CD14-positive monocyte (primary cell): Measurements from ENCODE around the gene ATP1A2. TPM values are rescaled to one million over a fixed set of nuclear protein-coding genes. Genes with fewer than 3 reads are reported as not detected.
A peak's percentile ranks its signal among the peaks of the same experiment; 100 is the strongest.

Source experiments
- DNase-seq, 3 donors: peaks; one replicate each; pipeline ENCODE4 v3.0.0-alpha.2; 2011 to 2022
- H2AFZ ChIP-seq: 2 replicates; pipeline ENCODE4 v1.6.0; 2012; ENCODE audit warnings: mild to moderate bottlenecking, low read depth, low read length, inconsistent platforms; ENCODE audit not compliant: insufficient read depth, poor library complexity, severe bottlenecking
- H3K27ac ChIP-seq, 2 donors: 1 replicate in 1 of 2; 2 replicates in 1 of 2; pipeline ENCODE4 v1.5.1; 2012 to 2013; ENCODE audit warnings: low read length in 2 of 2, control low read depth in 1 of 2, inconsistent platforms in 1 of 2, low read depth in 1 of 2, mild to moderate bottlenecking in 1 of 2
- H3K27me3 ChIP-seq, 2 donors: one replicate each; pipeline versions ENCODE4 v1.6.0 to v1.6.1; 2011 to 2013; ENCODE audit warnings: low read length in 2 of 2; ENCODE audit not compliant: control insufficient read depth in 2 of 2, insufficient read depth in 2 of 2
- H3K36me3 ChIP-seq, 2 donors: replicated peaks in 1 of 2; 1 replicate in 1 of 2; 2 replicates in 1 of 2; pipeline versions ENCODE4 v1.5.1 to v1.6.1; 2012 to 2013; ENCODE audit warnings: low read length in 2 of 2, control low read depth in 1 of 2, inconsistent platforms in 1 of 2, mild to moderate bottlenecking in 1 of 2; ENCODE audit not compliant: insufficient read depth in 2 of 2, control insufficient read depth in 1 of 2
- H3K4me1 ChIP-seq, 2 donors: 1 replicate in 1 of 2; 2 replicates in 1 of 2; pipeline versions ENCODE4 v1.5.1 to v1.6.1; 2012 to 2013; ENCODE audit warnings: low read length in 2 of 2, control low read depth in 1 of 2, inconsistent platforms in 1 of 2, mild to moderate bottlenecking in 1 of 2, moderate library complexity in 1 of 2; ENCODE audit not compliant: insufficient read depth in 2 of 2, control insufficient read depth in 1 of 2
- H3K4me2 ChIP-seq: replicated peaks from 2 replicates; pipeline ENCODE3; 2012; ENCODE audit warnings: low read length, moderate library complexity, mild to moderate bottlenecking; ENCODE audit not compliant: poor library complexity, severe bottlenecking; ENCODE audit errors: extremely low read depth
- H3K4me3 ChIP-seq, 3 experiments: fragments of 200-600 bp in 1 of 3; sonication (generic) in 1 of 3; replicated peaks in 1 of 3; 1 replicate in 2 of 3; 2 replicates in 1 of 3; pipeline ENCODE4 v1.5.1; 2011 to 2013; ENCODE audit warnings: low read length in 3 of 3, mild to moderate bottlenecking in 3 of 3, control low read depth in 2 of 3, low read depth in 2 of 3, inconsistent platforms in 1 of 3, moderate library complexity in 1 of 3
- H3K79me2 ChIP-seq: 2 replicates; pipeline ENCODE4 v1.6.0; 2012; ENCODE audit warnings: mild to moderate bottlenecking, control low read depth, inconsistent platforms, low read length, moderate library complexity; ENCODE audit not compliant: insufficient read depth
- H3K9ac ChIP-seq: 2 replicates; pipeline ENCODE4 v1.6.0; 2017; ENCODE audit warnings: low read length, mild to moderate bottlenecking; ENCODE audit not compliant: insufficient read depth, poor library complexity, severe bottlenecking
- H3K9me3 ChIP-seq, 2 donors: replicated peaks in 1 of 2; 1 replicate in 1 of 2; 2 replicates in 1 of 2; pipeline versions ENCODE4 v1.5.1 to v1.6.1; 2012 to 2013; ENCODE audit warnings: low read length in 2 of 2, control low read depth in 1 of 2; ENCODE audit not compliant: control insufficient read depth in 1 of 2, insufficient read depth in 1 of 2
- H4K20me1 ChIP-seq: 2 replicates; pipeline ENCODE4 v1.6.0; 2012; ENCODE audit warnings: mild to moderate bottlenecking, low read length, control low read depth, moderate library complexity; ENCODE audit not compliant: insufficient read depth
- H3K27ac Mint-ChIP-seq, 7 donors: one replicate each; pipeline ENCODE4 v1.8.0; 2020; ENCODE audit warnings: mild to moderate bottlenecking in 7 of 7, mixed read lengths in 7 of 7, moderate library complexity in 6 of 7, inconsistent platforms in 2 of 7
- H3K27me3 Mint-ChIP-seq, 3 donors: one replicate each; pipeline ENCODE4 v1.8.0; 2021 to 2022; ENCODE audit warnings: low read depth in 3 of 3, mild to moderate bottlenecking in 3 of 3, mixed read lengths in 3 of 3, moderate library complexity in 3 of 3, inconsistent platforms in 1 of 3
- H3K36me3 Mint-ChIP-seq, 2 donors: one replicate each; pipeline ENCODE4 v1.8.0; 2020; ENCODE audit warnings: mixed read lengths in 2 of 2, inconsistent platforms in 1 of 2, mild to moderate bottlenecking in 1 of 2
- H3K4me1 Mint-ChIP-seq: one replicate; pipeline ENCODE4 v1.8.0; 2020; ENCODE audit warnings: mild to moderate bottlenecking, mixed read lengths
- H3K4me3 Mint-ChIP-seq, 2 donors: one replicate each; pipeline ENCODE4 v1.8.0; 2020; ENCODE audit warnings: mild to moderate bottlenecking in 2 of 2, mixed read lengths in 2 of 2, moderate library complexity in 1 of 2
- H3K9me3 Mint-ChIP-seq, 7 donors: one replicate each; pipeline ENCODE4 v1.8.0; 2020 to 2022; ENCODE audit warnings: mixed read lengths in 7 of 7, mild to moderate bottlenecking in 6 of 7, moderate library complexity in 6 of 7, inconsistent platforms in 2 of 7
- CTCF ChIP-seq: fragments of 200-600 bp; IDR thresholded peaks from one replicate; pipeline ENCODE4 v1.8.0; 2022; ENCODE audit warnings: antibody characterized with exemption, mild to moderate bottlenecking
- WGBS: methylation state at CpG from one replicate; pipeline ENCODE4 v1.1.5; 2013; ENCODE audit warnings: missing lambda C conversion rate; ENCODE audit not compliant: insufficient coverage; 5-methylcytosine and 5-hydroxymethylcytosine counted together
- intact Hi-C, 2 donors: fragments of 100-400 bp; cut with micrococcal nuclease; formaldehyde crosslinking; loops; one replicate each; pipeline versions ENCODE4 v1.15.0 to v1.15.1; 2023
- polyA plus RNA-seq, 3 donors: library from polyadenylated mRNA; depleted of rRNA in 1 of 3; unstranded in 2 of 3; stranded (reverse) in 1 of 3; fragments of 300-500 nt in 2 of 3; fragments of >200 nt in 1 of 3; fragmentation: Illumina TruSeq in 2 of 3; gene quantifications; 1 replicate in 2 of 3; 2 replicates in 1 of 3; pipeline ENCODE4 v1.2.3, GENCODE V29; 2012 to 2021

The ATP1A2 gene
- polyA plus RNA-seq, 3 donors: 0.03 TPM; not detected in 2

GRCh38 chr1:160168609-160169369, 53.2 kb downstream of the ATP1A2 start:
- Histone ChIP-seq H3K9me3 (no peaks in the 10 kb centered on the region), H3K27me3 (no peaks in the 10 kb centered on the region), H3K4me1 (peaks cover 54 to 64% of the 10 kb centered on the region in 2 donors), H3K4me2 (peak overlapping the region; percentile 79), H3K27ac (peak overlapping the region in 1 of 2 donors; percentile 57), H4K20me1 (no peaks in the 10 kb centered on the region), H3K79me2 (no peaks in the 10 kb centered on the region), H3K36me3 (no peaks in the 10 kb centered on the region), H3K9ac (no peak overlapping the region), H2AFZ (peak overlapping the region; percentile 87), H3K4me3 (peak overlapping the region in 2 of 3 experiments; percentile 33 to 64)
- H3K36me3 Mint-ChIP-seq: peaks cover 0 to 4% of the 10 kb centered on the region in 2 donors
- no peak for TF ChIP-seq CTCF
- peak overlapping the region; percentile 63 to 90 for H3K4me3 Mint-ChIP-seq
- intact Hi-C loops: no loop called here
- peaks cover 1 to 5% (median 2%) of the 10 kb centered on the region in 3 donors for H3K27me3 Mint-ChIP-seq
- no peak for DNase-seq
- H3K27ac Mint-ChIP-seq: peak overlapping the region in 1 of 7 donors; percentile 52
- H3K9me3 Mint-ChIP-seq: no peaks in the 10 kb centered on the region
- peaks cover 41% of the 10 kb centered on the region for H3K4me1 Mint-ChIP-seq
- WGBS: 88% methylated on average over 4 of the region's 13 CpGs

GRCh38 chr1:160169553-160170399, 54.2 kb downstream of the ATP1A2 start:
- Mint-ChIP-seq H3K9me3 (peaks cover 0 to 3% (median 0%) of the 10 kb centered on the region in 7 donors), H3K27me3 (peaks cover 2 to 8% (median 3%) of the 10 kb centered on the region in 3 donors), H3K4me1 (peaks cover 41% of the 10 kb centered on the region), H3K27ac (peak overlapping the region in 3 of 7 donors; percentile 45 to 60 (median 51)), H3K36me3 (peaks cover 0 to 4% of the 10 kb centered on the region in 2 donors), H3K4me3 (peak overlapping the region; percentile 63 to 90)
- Histone ChIP-seq H3K4me2 (peak overlapping the region; percentile 79), H3K36me3 (peaks cover 0 to 4% of the 10 kb centered on the region in 2 donors), H3K4me1 (peaks cover 53 to 55% of the 10 kb centered on the region in 2 donors), H3K27me3 (no peaks in the 10 kb centered on the region), H4K20me1 (no peaks in the 10 kb centered on the region), H2AFZ (peak overlapping the region; percentile 87), H3K9ac (peak overlapping the region; percentile 24), H3K79me2 (no peaks in the 10 kb centered on the region), H3K27ac (peak overlapping the region in 1 of 2 donors; percentile 57), H3K4me3 (peak overlapping the region in 2 of 3 experiments; percentile 33 to 64), H3K9me3 (no peaks in the 10 kb centered on the region)
- intact Hi-C loops: no loop called here
- WGBS: 40% methylated on average over 14 of the region's 15 CpGs
- TF ChIP-seq CTCF: no peak
- peak in 2 of 3 donors; percentile 25 to 37 for DNase-seq
